Ecto neural progenitor cell (in vitro differentiated cells): Measurements from ENCODE around the gene PPM1E.
A peak's percentile ranks its signal among the peaks of the same experiment; 100 is the strongest.

Experiments
- DNase-seq: peaks from one replicate; pipeline ENCODE4 v3.0.0-alpha.2; 2018; ENCODE audit warnings: low spot score

PPM1E gene

DNA sequence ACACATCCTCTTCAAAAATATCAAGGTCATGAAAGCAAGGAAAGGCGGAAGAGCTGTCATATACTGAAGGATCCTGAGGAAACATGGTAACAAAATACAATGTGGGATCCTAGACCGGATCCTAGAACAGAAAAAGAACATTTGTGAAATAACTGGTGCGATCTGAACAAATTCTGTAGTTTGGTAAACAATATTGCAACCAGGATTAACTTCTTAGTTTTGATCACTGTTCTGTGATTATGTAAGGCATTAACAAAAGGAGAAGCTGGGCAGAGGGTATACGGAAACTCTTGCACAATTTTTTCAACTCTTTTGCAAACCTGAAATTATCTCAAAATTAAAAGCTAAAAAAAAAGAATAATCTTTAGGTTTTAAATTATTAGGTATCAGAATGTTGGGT lies 241.3 kb downstream of the PPM1E start:
- no peak for DNase-seq

DNA sequence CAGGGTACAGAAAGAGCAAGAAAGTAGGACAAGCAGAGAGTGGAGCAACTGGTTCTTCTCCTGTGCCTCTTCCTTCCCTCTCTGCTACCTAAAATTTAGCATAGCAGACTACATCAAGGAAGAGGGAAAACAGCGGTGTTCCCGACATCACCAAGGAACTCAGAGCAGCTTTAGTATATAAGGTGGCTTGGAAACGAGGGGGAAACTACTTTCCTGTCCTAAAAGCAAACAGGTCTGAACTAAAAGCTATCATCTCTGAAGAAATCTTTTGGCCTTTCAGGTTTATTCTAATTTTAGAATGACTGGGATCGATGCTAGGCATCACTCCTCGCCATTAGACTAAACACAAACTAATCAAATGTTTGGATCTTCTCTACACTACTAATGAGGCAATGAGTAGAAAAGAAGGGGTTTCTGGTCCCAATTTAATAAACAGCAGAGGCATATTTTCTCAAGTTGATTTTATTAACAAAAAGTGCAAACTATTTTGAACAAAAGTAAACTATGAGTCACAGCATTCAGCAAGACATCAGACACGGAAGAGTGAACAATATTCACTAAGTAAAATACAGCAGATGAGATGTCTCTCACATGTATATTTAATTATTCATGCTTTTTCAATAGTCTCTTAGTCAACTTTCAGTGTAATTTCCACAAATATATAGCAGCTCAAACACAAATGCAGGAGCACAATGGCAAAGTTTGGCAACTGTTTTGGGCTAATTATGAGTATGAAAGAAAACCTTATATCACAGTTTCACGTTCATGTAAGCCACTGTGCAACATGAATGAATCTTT lies 242.3 kb downstream of the PPM1E start:
- no peak for DNase-seq

DNA sequence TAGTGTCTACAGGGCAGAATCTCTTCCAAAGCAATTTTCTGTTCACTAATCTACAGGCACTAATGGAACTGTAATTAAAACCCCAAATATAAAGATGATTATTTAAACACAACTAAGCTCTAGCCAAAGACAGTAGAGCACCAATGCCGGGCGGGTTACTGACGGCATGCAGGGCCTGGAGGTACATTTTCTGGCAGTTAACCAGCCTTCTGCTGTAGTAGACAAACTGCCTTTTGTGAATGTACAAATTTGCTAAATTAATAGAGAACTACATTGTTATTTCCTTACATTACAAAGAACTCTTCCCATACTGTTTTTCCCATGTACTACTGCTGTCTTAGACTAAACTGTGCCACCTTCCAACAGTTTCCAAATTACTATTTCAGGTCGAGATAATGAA lies 243.2 kb downstream of the PPM1E start:
- DNase-seq: no peak

DNA sequence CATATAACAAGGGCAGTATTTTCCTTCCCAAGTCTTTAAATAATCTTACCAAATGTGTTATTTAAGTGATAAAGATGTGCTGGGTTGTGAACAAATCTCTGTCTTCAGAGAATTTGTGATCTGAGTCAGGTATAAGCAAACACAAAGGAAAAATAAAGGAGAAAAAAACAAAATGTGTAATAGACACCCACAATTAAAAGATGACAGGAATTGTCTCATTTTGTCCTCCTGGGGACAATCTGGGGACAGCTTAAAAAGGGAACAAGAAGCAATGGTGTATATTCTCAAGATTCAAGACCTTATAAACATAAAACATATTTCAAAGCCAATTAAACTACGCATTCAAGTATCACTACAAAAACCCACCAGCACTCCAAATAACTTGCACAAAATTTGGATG lies 243.8 kb downstream of the PPM1E start:
- DNase-seq: no peak

DNA sequence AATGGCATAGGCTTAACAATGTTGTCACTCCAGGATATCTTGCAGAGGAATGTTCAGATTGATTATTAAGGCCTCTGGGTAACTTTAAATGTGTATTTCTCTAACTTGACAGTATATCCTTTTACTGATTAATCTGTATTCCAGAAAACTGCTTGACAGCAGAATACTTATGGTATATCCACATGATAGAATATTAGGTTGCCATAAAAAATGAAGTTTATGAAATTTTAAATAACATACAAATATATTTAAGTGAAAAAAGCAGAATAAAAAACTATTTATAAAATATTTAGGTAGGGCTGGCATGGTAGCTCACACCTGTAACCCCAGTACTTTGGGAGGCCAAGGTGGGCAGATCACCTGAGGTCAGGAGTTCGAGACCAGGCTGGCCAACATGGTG lies 244.4 kb downstream of the PPM1E start:
- no peak for DNase-seq

DNA sequence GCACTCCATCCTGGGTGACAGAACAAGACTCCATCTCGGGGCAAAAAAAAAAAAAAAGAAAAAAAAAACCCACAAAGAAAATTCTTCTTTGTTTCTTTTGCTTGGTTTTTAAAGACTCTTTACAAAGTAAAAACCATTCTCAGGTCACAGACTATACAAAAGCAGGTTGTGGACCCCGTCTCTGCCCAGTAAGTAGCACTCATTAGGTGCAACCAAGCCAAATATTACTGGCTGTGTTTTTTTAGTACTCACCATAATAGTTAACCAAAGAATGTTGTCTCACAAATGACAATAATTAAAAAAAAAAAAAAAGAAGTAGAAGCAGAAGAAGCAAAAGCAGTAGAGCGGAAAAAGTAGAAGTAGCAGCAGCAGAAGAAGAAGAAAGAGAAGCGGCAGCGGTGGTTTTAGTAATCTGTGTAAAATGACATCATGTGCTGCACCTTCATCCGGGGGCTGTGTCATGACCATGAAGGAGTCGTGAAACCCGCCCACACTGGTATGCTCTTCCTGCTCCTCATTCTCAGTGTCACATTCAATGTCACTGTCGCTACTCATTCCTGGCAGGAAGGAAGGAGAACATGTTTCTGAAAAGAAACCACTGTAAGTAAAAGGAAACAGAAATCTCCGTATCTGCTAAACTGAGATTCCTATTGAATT lies 245.6 kb downstream of the PPM1E start:
- no peak for DNase-seq

DNA sequence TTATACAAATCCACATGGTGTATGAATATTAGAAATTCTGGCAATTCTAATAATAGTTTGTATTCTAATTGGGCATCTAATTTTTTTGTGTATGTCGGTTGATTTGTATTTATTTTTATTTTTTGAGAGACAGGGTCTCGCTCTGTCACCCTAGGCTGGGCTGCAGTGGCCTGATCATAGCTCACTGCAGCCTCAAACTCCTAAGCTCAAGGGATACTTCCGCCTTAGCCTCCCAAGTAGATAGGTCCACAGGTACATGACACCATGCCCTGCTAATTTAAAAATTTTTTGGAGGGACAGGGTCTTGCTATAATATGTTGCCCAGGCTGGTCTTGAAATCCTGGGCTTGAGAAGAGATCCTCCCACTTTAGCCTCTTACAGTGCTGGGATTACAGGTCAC lies 246.5 kb downstream of the PPM1E start:
- no peak for DNase-seq

DNA sequence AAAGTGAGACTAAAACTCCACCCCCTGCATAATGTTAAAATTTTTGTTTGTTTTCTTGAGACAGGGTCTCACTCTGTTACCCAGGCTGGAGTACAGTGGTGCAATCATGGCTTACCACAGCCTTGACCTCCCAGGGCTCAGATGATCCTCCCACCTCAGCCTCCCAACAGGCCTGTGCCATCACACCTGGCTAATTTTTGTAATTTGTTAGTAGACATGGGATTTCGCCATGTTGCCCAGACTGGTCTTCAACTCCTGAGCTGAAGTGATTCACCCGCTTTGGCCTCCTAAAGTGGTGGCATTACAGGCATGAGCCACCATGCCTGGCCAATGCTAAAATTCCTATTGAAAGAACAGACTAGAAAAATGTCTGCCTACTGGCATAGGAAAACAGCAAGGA lies 247.2 kb downstream of the PPM1E start:
- no peak for DNase-seq

DNA sequence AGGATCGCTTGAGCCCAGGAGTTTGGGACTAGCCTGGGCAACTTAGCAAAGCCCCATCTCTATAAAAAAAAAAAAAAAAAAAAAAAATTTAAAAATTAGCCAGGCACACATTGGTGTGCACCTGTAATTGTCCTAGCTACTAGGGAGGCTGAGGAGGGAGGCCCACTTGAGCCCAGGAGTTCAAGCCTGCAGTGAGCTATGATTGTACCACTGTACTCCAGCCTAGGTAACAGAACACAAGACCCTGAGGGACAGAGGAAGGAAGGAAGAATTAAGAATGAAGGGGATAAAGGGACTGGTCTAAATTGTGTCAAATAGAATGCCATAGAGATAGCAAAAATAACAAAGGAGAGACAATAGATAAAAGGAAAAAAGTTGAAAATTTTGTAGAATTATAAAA lies 248.2 kb downstream of the PPM1E start:
- no peak for DNase-seq

DNA sequence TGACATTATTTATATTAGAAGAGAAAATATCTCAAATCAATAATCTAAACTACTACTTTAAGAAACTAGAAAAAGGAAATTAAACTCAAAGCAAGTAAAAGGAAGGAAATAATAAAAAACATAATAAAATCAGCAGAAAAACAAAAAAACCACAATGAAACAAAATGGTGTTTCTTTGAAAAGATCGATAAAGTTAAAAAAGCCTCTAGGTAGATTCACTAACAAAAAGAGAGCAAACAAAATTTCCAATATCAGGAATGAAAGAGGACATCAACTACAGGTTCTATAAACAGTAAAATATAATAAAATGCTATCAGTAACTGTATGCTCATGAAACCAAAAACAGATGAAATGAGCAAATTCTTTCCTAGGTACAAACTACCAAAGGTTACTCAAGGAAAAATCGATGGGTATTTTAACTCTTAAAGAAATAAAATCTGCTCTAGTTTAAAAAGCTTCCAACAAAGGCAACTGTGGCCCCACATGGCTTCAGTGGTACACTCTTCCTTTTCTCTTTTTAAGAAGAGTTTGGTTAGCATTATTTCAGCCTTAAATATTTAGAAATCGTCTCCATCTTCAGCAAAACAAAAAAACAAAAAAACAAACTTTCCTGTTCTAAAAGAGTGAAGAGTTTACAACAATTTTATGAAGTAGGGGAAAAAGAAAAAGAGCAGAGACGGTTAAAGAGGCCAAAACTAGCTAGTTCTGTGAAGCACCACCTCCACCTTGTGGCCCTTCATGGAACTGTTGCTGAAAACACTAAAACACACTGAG lies 248.9 kb downstream of the PPM1E start:
- peak; percentile 64 for DNase-seq

DNA sequence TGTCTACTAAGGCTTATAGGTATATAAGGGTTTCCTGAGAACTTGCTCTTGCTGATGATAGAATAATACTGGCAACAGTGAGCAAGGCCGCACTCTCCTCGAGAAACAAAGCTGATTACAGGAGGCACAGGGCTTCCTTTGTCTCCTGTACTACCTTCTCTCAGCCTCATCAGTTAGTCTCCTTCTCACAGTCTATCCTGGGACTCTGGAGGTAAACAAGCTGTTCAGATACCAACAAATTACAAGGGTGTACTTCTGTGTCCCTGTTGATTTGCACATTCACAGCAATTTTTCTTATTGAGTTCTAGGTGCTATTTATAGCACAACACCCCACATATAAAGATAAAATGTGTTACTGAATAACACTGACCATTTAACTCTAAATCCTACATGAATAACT lies 252.3 kb downstream of the PPM1E start:
- no peak for DNase-seq

DNA sequence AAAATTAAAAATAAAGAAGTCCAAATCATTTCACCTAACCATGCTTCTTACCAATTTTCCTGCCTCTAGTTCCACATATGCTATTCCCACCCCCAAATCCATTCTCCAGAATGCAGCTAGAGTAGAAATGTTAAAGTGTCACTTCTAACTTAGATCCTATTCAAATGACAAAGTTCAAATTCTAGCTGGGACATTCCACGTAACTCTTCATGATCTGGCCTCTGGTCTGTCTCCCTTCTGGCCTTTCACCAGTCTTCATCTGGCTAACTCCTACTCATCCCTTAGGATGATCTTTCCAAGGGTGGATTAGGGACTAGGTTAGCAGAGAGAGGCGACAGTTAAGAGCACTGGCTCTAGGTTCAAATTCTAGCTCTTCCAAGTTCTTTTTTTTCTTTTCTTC lies 253.1 kb downstream of the PPM1E start:
- DNase-seq: no peak

DNA sequence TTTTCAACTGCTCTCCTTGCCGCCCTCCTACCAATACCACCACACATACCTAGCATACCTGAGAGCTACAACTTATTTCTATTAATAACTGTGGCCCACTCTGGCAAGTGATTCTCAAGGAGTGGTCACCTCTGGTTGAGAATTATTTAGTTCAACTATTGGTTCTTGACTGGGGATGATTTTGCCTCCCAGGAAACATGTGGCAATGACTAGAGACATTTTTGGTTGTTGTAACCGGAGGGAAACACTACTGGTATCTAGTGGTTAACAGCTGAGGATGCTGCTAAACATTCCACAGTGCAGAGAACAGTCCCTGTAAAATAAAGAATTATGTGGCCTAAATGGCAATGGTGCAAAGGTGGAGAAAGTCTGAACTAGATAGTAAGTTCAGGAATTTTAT lies 254.4 kb downstream of the PPM1E start:
- no peak for DNase-seq

DNA sequence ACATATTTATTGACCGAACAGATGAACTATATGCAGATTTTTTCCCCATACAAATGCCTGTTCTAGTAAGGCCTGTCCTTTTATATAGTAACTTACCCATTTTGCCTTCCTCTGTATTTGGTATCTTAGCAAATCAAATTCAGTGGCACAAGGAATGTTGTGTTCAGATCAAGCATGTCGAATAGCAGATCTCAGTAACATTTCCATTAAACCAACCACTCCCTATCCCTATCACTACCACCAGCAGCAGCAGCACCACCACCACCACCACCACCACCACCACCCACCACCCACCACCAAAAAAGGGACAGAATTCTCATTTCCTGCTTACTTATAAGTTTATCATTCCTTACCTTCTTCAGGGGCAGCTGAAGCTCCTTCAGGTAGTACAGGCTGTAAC lies 256.3 kb downstream of the PPM1E start:
- DNase-seq: no peak

DNA sequence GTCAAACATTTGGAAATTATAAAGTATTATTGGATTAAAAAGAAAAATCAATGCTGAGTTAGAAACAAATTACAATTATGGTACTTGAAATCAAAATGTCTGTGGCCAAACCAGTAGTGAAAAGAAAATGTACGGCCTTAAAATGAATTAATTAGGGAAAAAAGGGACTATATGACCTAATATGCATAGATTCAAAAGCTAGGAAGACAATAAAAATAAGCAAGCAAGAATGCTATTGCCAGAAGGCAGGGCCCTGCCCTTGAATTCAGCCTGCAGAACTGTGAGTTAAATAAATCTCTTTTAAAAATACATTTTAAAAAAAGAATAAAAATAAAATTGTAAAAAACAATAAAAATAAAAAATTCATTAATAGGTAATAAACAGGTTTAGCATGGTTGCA lies 262.4 kb downstream of the PPM1E start:
- no peak for DNase-seq

DNA sequence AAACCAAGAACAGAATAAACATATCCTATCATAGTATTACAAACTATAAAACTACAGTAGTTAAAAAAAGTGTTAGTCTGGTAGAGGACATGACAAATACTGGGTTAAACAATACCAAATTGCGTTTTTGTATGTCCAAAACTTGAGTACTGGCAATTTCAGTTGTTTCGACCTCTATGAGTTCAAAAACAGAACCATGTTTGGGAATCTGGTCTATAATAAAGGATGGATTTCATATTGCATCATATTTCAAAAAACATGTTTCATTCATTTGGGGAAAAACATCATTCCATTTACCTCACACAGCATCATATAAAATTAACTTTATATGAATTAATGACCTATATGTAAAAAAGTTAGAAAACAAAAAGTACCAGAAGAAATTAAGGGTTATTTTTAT lies 269.3 kb downstream of the PPM1E start:
- DNase-seq: no peak

DNA sequence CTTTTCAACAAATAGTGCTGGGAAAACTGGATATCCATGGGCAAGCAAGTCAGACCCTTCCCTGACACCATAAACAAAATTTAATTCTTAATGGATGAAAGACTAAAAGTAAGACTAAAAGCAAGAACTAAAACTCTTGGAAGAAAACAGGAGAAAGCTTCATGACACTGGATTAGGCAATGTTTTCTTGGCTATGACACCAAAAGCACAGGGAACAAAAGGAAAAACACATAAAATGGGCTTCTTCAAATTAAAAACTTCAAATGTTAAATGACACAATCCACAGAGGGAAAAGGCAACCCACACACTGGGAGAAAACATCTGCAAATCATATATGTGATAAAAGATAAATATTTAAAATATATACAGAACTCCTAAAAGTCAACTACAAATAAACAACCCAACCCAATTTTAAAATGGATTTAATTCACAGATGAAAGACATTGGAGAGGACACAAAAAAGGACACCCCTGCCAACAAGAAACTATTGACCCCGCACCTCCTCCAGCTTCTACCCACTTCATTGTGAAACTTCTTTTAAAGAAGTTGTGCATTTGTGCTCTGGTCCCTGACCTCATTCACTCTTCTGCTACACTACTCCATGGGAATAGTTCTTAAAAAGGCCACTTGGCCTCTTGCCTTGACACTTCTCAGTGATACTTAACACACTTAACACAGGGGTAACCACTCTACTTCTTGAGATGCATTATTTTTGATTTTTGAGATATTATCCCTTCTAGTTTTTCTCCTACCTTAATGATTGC lies 270.7 kb downstream of the PPM1E start:
- DNase-seq: no peak

DNA sequence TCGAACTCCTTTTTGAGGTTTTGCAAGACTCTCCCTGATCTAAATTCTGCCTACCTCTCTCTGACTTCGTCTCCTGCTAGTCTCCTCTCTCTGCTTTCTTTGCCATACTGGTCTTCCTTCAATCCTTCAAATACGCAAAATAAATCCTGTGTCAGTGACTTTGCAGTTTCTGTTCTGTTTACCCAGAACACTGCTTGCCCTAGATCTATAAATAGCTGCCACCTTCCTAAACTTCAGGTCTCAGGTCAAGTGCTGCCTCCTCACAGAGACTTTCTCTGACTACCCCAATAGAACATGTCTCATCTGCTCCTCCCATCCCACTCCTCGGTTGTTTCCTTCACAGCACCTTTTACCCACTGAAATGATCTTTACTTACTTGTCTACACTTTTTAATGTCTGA lies 272.1 kb downstream of the PPM1E start:
- DNase-seq: no peak

DNA sequence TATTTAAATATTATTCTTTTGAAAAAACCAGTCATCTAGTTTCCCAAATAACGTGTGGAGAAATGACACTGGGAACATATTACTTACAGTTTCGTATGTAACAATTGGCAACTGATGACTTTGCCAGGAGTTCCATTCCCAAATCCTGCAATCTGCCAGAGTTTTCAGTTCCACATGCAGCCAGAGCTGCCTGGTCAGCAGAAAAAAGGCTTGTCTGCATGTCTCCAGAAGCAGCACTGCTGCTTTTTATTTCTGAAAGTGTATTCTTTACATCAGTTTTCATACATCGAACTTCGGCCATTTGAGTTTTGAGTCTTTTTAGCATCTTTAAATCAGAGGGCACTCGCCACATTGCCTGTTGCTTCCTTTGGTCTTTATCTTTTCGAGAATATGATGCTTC lies 272.7 kb downstream of the PPM1E start:
- DNase-seq: no peak

DNA sequence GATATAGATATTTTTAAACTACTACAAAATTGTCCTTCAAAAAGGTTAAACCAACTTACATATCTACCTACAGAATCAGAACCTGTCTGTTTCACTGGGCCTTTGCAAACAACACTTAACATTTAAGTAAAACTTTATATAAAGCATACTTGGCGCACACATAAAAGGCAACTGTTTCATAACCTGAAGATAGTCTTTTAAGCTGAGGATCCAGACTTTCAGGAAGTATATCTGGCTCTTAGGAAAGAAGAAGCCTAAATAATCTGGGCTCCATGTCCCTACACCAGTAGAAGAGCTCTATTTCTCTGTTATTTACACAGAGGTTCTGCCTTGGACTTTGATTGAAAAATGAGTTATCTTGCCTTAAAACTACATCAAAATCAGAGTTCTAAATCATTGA lies 275.2 kb downstream of the PPM1E start:
- DNase-seq: no peak
